Mesothelial cell of epicardium (in vitro differentiated cells): ENCODE data around the gene STXBP6. TPM values are rescaled to one million over a fixed set of nuclear protein-coding genes. Genes with fewer than 3 reads are reported as not detected.

Experiments used
- DNase-seq, 2 experiments: peaks; one replicate each; pipeline ENCODE4 v3.0.0; 2021; ENCODE audit warnings: low spot score in 2 of 2; ENCODE audit not compliant: unreplicated experiment in 2 of 2
- H3K27ac Mint-ChIP-seq: 2 replicates; pipeline ENCODE4 v1.8.0; 2021; ENCODE audit warnings: mixed read lengths
- H3K27me3 Mint-ChIP-seq: 2 replicates; pipeline ENCODE4 v1.8.0; 2021; ENCODE audit warnings: low read depth, mixed read lengths
- H3K36me3 Mint-ChIP-seq: 2 replicates; pipeline ENCODE4 v1.8.0; 2021; ENCODE audit warnings: mixed read lengths
- H3K4me1 Mint-ChIP-seq: 2 replicates; pipeline ENCODE4 v1.8.0; 2021; ENCODE audit warnings: mixed read lengths
- H3K4me3 Mint-ChIP-seq: 2 replicates; pipeline ENCODE4 v1.8.0; 2021; ENCODE audit warnings: mild to moderate bottlenecking, moderate library complexity, mixed read lengths
- H3K9me3 Mint-ChIP-seq: 2 replicates; pipeline ENCODE4 v1.8.0; 2021; ENCODE audit warnings: mixed read lengths
- CTCF ChIP-seq: fragments of 200-600 bp; sonication (generic); IDR thresholded peaks from one replicate; pipeline ENCODE4 v1.5.0; 2021; ENCODE audit warnings: antibody characterized with exemption; ENCODE audit not compliant: unreplicated experiment
- total RNA-seq: library from RNA; stranded (reverse); gene quantifications from 3 replicates; pipeline ENCODE4 v1.2.1, GENCODE V29; 2021

The STXBP6 gene
- total RNA-seq, 1 donor from 2014 or later, result 16.6 TPM

- peaks cover 2% of the 10 kb centered on the region for H3K36me3 Mint-ChIP-seq
- no peaks in the 10 kb centered on the region for H3K27me3 Mint-ChIP-seq
- DNase-seq, result no peak
- H3K9me3 Mint-ChIP-seq, result peaks cover 7% of the 10 kb centered on the region
- no peak overlapping the region for H3K27ac Mint-ChIP-seq
- H3K4me3 Mint-ChIP-seq, result no peak overlapping the region
- TF ChIP-seq CTCF, result no peak
- H3K4me1 Mint-ChIP-seq, result peaks cover 7% of the 10 kb centered on the region
Observed at GRCh38 chr14:24952851-24953666, 96.9 kb downstream of the STXBP6 start.

GRCh38 chr14:24948261-24948847, 101.6 kb downstream of the STXBP6 start:
- H3K4me3 Mint-ChIP-seq, result no peak overlapping the region
- TF ChIP-seq CTCF, result no peak
- peaks cover 1% of the 10 kb centered on the region for H3K36me3 Mint-ChIP-seq
- H3K27me3 Mint-ChIP-seq, result no peaks in the 10 kb centered on the region
- H3K27ac Mint-ChIP-seq, result no peak overlapping the region
- H3K9me3 Mint-ChIP-seq, result peaks cover 6% of the 10 kb centered on the region
- no peak for DNase-seq
- H3K4me1 Mint-ChIP-seq, result no peaks in the 10 kb centered on the region

GRCh38 chr14:24947131-24947530, 102.8 kb downstream of the STXBP6 start:
- Mint-ChIP-seq H3K4me3 (no peak overlapping the region), H3K9me3 (no peaks in the 10 kb centered on the region), H3K36me3 (no peaks in the 10 kb centered on the region), H3K27ac (no peak overlapping the region), H3K4me1 (peaks cover under 1% of the 10 kb centered on the region), H3K27me3 (no peaks in the 10 kb centered on the region)
- no peak for DNase-seq
- TF ChIP-seq CTCF, result no peak

- no peaks in the 10 kb centered on the region for H3K27me3 Mint-ChIP-seq
- H3K9me3 Mint-ChIP-seq, result no peaks in the 10 kb centered on the region
- no peaks in the 10 kb centered on the region for H3K36me3 Mint-ChIP-seq
- DNase-seq, result no peak
- no peak overlapping the region for H3K4me3 Mint-ChIP-seq
- no peak overlapping the region for H3K27ac Mint-ChIP-seq
- TF ChIP-seq CTCF, result no peak
- H3K4me1 Mint-ChIP-seq, result peaks cover 11% of the 10 kb centered on the region
Observed at GRCh38 chr14:24944800-24945199, 105.1 kb downstream of the STXBP6 start.

- H3K27me3 Mint-ChIP-seq, result no peaks in the 10 kb centered on the region
Observed at GRCh38 chr14:24943024-24943423, 106.9 kb downstream of the STXBP6 start.

More at GRCh38 chr14:24943024-24943423, 106.9 kb downstream of the STXBP6 start:
- Mint-ChIP-seq H3K36me3 (no peaks in the 10 kb centered on the region), H3K27ac (peak overlapping the region; percentile 35), H3K4me1 (peaks cover 19% of the 10 kb centered on the region), H3K9me3 (no peaks in the 10 kb centered on the region), H3K4me3 (no peak overlapping the region)
- DNase-seq, result no peak
- TF ChIP-seq CTCF, result no peak
